ENCODE data around the gene SFTA2. TPM values are rescaled to one million over a fixed set of nuclear protein-coding genes. Genes with fewer than 3 reads are reported as not detected.

The SFTA2 gene
- total RNA-seq, 1 experiment from 2014 or later: not detected

DNA sequence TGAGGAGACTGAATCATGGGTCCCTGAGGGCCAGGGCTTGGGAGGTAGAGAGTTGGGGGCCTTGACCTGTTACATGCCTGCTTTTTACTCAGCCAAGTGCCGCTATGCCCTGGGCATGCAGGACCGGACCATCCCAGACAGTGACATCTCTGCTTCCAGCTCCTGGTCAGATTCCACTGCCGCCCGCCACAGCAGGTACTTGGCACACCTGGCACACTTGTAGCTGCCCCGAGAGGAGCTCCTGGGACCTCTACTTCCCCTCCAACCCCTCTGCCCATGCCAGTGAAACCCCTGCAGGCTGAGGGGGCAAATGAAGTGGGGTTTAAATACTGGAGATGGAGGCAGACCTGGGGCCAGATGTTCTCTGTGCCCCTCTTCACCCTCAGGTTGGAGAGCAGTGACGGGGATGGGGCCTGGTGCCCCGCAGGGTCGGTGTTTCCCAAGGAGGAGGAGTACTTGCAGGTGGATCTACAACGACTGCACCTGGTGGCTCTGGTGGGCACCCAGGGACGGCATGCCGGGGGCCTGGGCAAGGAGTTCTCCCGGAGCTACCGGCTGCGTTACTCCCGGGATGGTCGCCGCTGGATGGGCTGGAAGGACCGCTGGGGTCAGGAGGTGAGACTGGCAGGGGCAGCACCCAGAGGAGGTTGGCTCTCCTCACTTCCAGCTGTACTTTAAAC is 43.0 kb downstream of the SFTA2 start:
- no peak for DNase-seq (ENCODE audit: low read depth in 1 of 2, low spot score in 2 of 2)
- Histone ChIP-seq H3K4me1 (replicated peaks) (peaks cover 52% of the 10 kb centered on the region), H3K9me3 (replicated peaks) (no peaks in the 10 kb centered on the region), H3K36me3 (peaks cover 29% of the 10 kb centered on the region), H3K27ac (no peak overlapping the region), H3K27me3 (replicated peaks) (no peaks in the 10 kb centered on the region), H3K4me3 (no peak overlapping the region)

- Histone ChIP-seq H3K4me3 (no peak overlapping the region), H3K27ac (peak overlapping the region; percentile 42), H3K27me3 (replicated peaks) (no peaks in the 10 kb centered on the region), H3K9me3 (replicated peaks) (no peaks in the 10 kb centered on the region), H3K36me3 (peaks cover 26% of the 10 kb centered on the region), H3K4me1 (replicated peaks) (peaks cover 51% of the 10 kb centered on the region)
- DNase-seq (ENCODE audit: low read depth in 1 of 2, low spot score in 2 of 2): peak; percentile 57 to 79
Observed at GRCh38 chr6:30887901-30888815, 43.8 kb downstream of the SFTA2 start.

DNA sequence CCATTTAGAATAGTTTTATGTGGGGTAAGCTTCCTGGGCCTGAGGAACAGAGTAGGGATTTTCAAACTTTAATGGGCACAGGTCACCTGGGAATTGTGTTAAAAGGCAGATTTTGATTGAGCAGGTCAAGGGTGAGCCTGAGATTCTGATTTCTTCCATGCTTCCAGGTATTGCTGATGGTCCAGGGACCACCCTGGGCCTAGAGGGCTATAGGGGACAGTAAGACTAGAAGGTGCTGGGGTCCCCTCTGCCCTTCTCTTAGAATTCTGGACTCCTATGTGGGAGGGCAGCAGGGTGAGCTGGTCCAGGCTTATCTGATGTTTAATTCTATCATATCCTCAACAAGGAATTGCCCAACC is 45.1 kb downstream of the SFTA2 start:
- no peaks in the 10 kb centered on the region for H3K9me3 ChIP-seq (replicated peaks)
- no peak for DNase-seq (ENCODE audit: low read depth in 1 of 2, low spot score in 2 of 2)
- no peak overlapping the region for H3K4me3 ChIP-seq
- peaks cover 15% of the 10 kb centered on the region for H3K36me3 ChIP-seq
- peaks cover 51% of the 10 kb centered on the region for H3K4me1 ChIP-seq (replicated peaks)
- no peak overlapping the region for H3K27ac ChIP-seq
- no peaks in the 10 kb centered on the region for H3K27me3 ChIP-seq (replicated peaks)

- Histone ChIP-seq H3K27me3 (replicated peaks) (no peaks in the 10 kb centered on the region), H3K27ac (peak overlapping the region; percentile 60), H3K4me3 (peak overlapping the region; percentile 53), H3K9me3 (replicated peaks) (no peaks in the 10 kb centered on the region), H3K36me3 (peaks cover 13% of the 10 kb centered on the region; the same call in 1 of the 2 replicates), H3K4me1 (replicated peaks) (peaks cover 51% of the 10 kb centered on the region)
- DNase-seq (ENCODE audit: low read depth in 1 of 2, low spot score in 2 of 2): peak; percentile 82 to 93
Observed at GRCh38 chr6:30885999-30886896, 45.7 kb downstream of the SFTA2 start.

- Histone ChIP-seq H3K27ac (peak overlapping the region; percentile 60), H3K4me3 (peak overlapping the region; percentile 53), H3K9me3 (replicated peaks) (no peaks in the 10 kb centered on the region), H3K27me3 (replicated peaks) (no peaks in the 10 kb centered on the region), H3K36me3 (peaks cover 10% of the 10 kb centered on the region; the same call in 1 of the 2 replicates), H3K4me1 (replicated peaks) (peaks cover 51% of the 10 kb centered on the region)
- no peak for DNase-seq (ENCODE audit: low read depth in 1 of 2, low spot score in 2 of 2)
Observed at GRCh38 chr6:30885481-30885998, 46.4 kb downstream of the SFTA2 start.

- peaks cover 44% of the 10 kb centered on the region for H3K4me1 ChIP-seq (replicated peaks)
- H3K36me3 ChIP-seq: peaks cover 6% of the 10 kb centered on the region; the same call in 1 of the 2 replicates
- DNase-seq (ENCODE audit: low read depth in 1 of 2, low spot score in 2 of 2): peak in 1 of 2 experiments; percentile 41
- peak overlapping the region; percentile 53 for H3K4me3 ChIP-seq
- H3K9me3 ChIP-seq (replicated peaks): no peaks in the 10 kb centered on the region
- no peaks in the 10 kb centered on the region for H3K27me3 ChIP-seq (replicated peaks)
- H3K27ac ChIP-seq: no peak overlapping the region
Observed at GRCh38 chr6:30884521-30885480, 47.2 kb downstream of the SFTA2 start.

DNA sequence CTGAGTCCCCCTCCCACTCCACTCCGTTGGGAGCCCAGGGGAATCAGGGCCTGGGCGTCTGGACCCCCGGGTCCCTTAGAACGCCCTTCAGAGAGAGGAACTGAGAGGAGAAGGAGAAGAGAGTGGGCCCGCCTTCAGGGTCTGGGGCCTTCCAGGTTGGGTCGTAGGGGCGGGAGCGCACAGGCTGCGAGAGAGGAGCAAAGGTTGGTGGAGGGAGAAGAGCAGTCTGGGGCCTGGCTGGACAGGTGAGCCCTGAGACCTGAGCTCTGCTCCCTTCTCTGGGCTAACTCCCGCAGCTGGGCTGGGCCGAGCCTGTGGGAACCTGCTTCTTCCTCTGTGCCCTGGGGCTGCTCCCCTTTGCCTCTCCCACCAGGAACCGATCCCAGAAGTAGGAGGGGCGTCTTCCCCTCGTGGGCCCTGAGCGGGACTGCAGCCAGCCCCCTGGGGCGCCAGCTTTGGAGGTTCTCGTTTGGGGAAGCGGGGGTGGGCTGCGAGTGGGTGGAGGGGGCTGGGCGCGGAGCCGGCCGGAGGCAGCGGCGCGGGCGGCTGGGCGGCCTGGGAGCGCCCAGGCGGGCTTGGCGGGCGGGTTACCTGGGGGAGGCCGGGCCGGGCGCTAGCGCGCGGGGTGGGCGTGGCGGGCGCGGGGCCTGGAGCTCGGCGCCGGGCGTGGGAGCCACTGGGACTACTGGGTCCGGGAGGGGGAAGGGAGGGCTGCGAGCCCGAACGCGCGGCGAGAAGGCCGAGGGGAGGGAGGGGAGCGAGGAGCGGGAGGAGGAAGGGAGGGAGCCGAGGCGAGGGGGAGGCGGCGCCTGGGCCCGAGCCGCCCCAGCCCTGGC is 48.1 kb downstream of the SFTA2 start, which contains the start of gene DDR1:
DDR1 (plus strand) TSS at position 835 of the 836 bp plus-strand sequence. CDS start 4,211 bp downstream, outside the sequence.
- DNase-seq (ENCODE audit: low read depth in 1 of 2, low spot score in 2 of 2): peak; percentile 25 to 64
- peak within 1 kb of the TSS; percentile 53 for H3K4me3 ChIP-seq
- H3K36me3 ChIP-seq: peaks cover 3% of the 10 kb centered on the region; the same call in 1 of the 2 replicates
- peaks cover 41% of the 10 kb centered on the region for H3K4me1 ChIP-seq (replicated peaks)
- no peak within 1 kb of the TSS for H3K27ac ChIP-seq
- H3K27me3 ChIP-seq (replicated peaks): no peaks in the 10 kb centered on the region
- H3K9me3 ChIP-seq (replicated peaks): no peaks in the 10 kb centered on the region

DNA sequence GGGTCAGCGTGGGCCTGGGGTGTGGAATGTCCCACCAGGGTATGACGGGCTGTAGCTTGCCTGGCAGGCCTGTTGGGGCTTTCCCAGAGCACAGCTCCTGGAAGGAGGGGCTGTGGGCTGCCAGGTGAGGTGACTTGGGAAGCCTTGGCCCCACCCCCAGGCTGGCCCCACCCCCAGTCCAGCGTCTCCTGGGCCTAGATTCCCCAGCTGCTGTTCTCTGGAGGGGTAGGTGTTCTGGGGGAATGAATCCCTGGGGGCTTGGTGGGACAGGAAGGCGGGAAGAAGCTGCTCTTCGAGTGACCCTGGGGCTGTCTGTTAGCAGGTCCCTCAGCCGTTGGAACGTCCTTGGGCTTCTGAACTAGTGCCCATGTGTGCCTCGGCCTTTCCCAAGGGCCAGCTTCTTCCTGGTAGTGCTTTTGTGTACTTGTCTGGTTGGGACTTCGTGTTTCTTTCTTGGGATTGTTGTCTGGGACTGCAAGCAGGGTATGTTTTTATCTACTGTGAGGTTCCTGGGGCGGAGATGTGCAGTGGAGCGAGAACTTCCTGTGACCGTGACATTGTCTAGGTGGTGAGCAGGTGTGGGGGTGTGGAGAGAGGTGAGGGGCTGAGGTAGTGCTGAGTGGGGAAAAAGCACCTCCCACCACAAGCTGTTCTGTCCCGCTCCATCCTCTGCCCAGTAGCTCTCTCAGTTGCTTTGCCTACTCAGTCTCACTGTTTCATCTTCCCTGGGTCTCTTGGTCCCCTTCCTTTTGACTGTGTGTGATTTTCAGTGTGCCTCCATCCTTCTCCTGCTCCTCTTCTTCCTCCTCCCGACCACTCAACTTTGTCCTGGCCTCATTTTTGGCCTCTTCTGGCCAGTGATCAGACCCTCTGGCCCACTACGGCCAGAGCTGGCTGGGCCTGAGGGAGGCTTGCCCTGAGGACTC is 48.9 kb downstream of the SFTA2 start:
- no peaks in the 10 kb centered on the region for H3K36me3 ChIP-seq
- H3K4me1 ChIP-seq (replicated peaks): peaks cover 32% of the 10 kb centered on the region
- no peaks in the 10 kb centered on the region for H3K9me3 ChIP-seq (replicated peaks)
- H3K4me3 ChIP-seq: no peak overlapping the region
- no peak for DNase-seq (ENCODE audit: low read depth in 1 of 2, low spot score in 2 of 2)
- H3K27ac ChIP-seq: no peak overlapping the region
- H3K27me3 ChIP-seq (replicated peaks): no peaks in the 10 kb centered on the region

DNA sequence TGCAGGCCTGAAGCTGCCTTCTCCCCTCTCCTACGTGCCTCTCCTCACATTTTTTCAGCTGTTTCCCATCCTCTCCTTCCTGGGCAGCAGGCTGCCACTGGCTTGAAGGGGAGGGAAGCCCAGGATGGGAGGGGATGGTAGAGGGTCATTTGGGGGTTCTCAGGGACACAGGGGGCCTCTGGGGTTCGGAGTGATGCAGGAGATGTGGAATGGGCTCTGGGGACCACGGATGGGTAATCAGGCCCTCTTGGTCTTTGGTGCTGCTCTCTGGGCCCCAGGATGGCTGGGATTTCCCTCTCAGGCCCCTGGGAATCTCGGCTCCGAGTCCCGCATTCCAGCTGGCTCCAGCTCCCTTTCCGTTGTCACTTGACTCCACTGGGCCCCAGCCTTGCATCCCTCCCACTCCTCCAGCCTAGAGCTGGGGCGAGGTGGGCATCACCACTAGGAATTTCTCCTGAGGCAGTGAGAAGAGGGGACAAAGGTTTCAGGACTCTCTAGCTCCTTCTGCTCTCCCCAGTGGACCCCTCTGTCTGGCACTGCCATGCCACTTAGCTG is 49.7 kb downstream of the SFTA2 start:
- Histone ChIP-seq H3K4me1 (replicated peaks) (peaks cover 31% of the 10 kb centered on the region), H3K9me3 (replicated peaks) (no peaks in the 10 kb centered on the region), H3K27me3 (replicated peaks) (no peaks in the 10 kb centered on the region), H3K36me3 (no peaks in the 10 kb centered on the region), H3K27ac (no peak overlapping the region), H3K4me3 (no peak overlapping the region)
- DNase-seq (ENCODE audit: low read depth in 1 of 2, low spot score in 2 of 2): no peak

DNA sequence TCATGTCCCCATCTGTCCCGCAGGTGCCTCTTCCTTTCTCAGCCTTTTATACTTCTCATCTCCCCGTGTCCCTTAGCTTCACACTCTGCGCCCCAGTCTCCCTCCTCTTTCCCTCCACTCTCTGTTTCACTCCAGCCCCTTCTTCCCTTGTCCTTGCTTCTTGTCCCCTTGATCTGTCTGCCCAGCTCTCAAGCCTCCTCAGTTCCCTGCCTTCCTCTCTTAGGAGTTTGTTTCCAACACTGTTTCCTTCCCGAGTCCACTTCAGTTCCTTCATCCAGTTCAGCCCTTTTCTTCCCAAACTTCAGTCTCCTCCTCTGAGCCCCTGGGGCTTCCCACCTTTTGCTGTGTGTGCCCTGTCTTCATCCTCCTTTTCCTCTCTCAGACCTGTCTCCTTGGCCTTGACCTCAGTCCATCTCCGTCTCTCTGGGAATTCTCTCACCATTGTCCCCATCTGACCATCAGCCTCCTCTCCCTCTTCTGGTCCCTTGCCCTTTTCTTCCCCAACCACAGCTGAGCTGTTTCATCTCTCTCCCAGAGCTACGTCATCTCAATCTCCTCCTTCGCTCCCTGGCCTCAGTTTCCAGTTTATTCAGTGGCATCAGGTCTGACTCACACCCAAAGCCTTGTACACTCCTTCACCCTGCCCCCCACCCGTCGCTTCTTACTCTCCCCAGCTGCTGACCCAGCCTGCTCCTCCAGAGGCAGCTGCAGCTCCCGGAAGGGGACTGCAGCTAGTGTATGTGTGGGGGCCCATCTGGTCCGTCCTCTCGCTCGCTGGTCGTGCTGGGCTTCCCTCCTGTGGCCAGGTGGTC is 50.4 kb downstream of the SFTA2 start:
- peaks cover 34% of the 10 kb centered on the region for H3K4me1 ChIP-seq (replicated peaks)
- H3K36me3 ChIP-seq: no peaks in the 10 kb centered on the region
- DNase-seq (ENCODE audit: low read depth in 1 of 2, low spot score in 2 of 2): no peak
- H3K9me3 ChIP-seq (replicated peaks): no peaks in the 10 kb centered on the region
- no peak overlapping the region for H3K4me3 ChIP-seq
- no peak overlapping the region for H3K27ac ChIP-seq
- no peaks in the 10 kb centered on the region for H3K27me3 ChIP-seq (replicated peaks)
